Fibroblast of lung (primary cell): ENCODE results near the gene PTPN20.

Experiments
- CTCF ChIP-seq, 2 donors: IDR thresholded peaks in 1 of 2; conservative IDR thresholded peaks in 1 of 2; 1 replicate in 1 of 2; 2 replicates in 1 of 2; pipeline ENCODE4 v1.5.1; 2011 to 2012; ENCODE audit warnings: low read length in 2 of 2, control low read depth in 1 of 2, inconsistent platforms in 1 of 2, low read depth in 1 of 2, mild to moderate bottlenecking in 1 of 2
- EZH2 ChIP-seq: IDR thresholded peaks from 2 replicates; pipeline ENCODE4 v1.5.1; 2012; ENCODE audit warnings: low read length, control low read depth, mild to moderate bottlenecking; ENCODE audit errors: missing control alignments

DNA sequence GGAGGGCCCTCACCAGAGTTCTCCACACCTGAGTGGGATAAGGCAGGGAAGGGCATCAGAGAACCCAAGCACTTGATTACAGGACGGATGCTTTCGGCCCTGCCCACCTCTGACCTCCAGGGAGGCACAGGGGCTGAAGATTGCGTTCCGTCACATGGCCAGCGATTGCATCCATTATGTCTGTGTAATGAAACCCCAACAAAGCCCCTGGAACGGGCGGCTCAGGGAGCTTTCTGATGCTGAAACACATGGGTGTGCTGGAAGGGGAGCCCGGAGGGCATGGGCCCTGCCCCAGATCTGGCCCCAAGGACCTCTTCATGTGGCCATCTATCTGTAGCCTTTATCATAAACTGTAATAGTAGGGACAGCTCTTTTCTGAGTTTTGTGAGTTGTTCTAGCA is 117.2 kb downstream of the PTPN20 start:
- TF ChIP-seq CTCF (conservative IDR thresholded peaks at IDR 0.05 in 1 of 2, IDR thresholded peaks at IDR 0.05 in 1 of 2; ENCODE audit: low read depth in 1 of 2, low read length in 2 of 2) (no peak), EZH2 (no peak)
